Activated CD4-positive, alpha-beta T cell treated with anti-CD3 and anti-CD28 coated beads, Interleukin-2, amount 50 U/mL, for 16 hours (primary cell): ENCODE data around the gene ABCA7.

Experiments used
- DNase-seq: peaks from one replicate; pipeline ENCODE4 v3.0.0-alpha.2; 2020

ABCA7 gene

DNA sequence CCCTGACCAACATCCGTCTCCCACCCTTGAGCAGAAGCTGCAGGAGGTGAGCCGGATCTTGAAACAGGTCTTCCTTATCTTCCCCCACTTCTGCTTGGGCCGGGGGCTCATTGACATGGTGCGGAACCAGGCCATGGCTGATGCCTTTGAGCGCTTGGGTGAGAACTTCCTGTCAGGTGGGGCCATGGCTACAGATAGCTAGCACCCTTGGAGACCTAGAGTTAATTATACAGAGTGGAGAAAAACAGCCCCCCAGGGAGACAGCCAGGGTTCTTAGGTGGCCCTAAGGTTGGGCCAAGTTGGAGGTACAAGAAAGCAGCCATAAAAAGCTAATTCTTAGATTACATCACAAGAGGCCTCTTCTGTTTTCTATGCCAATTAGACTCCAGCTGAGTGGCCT is 18.2 kb downstream of the ABCA7 start:
- no peak for DNase-seq

- DNase-seq = no peak
These were observed 20.8 kb downstream of the ABCA7 start for GRCh38 chr19:1060689-1061088.

DNA sequence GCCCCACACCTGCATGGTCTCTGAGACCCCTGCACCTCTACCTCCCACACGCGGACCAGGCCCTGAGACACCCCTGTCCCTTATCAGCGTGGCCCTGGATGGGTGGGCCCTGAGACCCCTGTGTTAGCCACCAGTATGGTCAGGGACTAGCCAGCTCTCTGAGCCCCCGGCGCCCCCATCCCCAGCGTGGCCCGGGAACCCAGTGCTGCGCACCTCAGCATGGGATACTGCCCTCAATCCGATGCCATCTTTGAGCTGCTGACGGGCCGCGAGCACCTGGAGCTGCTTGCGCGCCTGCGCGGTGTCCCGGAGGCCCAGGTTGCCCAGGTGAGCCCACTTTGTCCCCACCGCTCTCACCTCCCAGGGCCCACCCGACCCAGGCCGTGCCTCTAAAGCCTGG is 22.1 kb downstream of the ABCA7 start:
- DNase-seq = no peak

- peak; percentile 51 for DNase-seq
These were observed 22.6 kb downstream of the ABCA7 start for GRCh38 chr19:1062387-1063029.

GRCh38 chr19:1063030-1063908 is 23.4 kb downstream of the ABCA7 start:
- peak; percentile 70 for DNase-seq

DNA sequence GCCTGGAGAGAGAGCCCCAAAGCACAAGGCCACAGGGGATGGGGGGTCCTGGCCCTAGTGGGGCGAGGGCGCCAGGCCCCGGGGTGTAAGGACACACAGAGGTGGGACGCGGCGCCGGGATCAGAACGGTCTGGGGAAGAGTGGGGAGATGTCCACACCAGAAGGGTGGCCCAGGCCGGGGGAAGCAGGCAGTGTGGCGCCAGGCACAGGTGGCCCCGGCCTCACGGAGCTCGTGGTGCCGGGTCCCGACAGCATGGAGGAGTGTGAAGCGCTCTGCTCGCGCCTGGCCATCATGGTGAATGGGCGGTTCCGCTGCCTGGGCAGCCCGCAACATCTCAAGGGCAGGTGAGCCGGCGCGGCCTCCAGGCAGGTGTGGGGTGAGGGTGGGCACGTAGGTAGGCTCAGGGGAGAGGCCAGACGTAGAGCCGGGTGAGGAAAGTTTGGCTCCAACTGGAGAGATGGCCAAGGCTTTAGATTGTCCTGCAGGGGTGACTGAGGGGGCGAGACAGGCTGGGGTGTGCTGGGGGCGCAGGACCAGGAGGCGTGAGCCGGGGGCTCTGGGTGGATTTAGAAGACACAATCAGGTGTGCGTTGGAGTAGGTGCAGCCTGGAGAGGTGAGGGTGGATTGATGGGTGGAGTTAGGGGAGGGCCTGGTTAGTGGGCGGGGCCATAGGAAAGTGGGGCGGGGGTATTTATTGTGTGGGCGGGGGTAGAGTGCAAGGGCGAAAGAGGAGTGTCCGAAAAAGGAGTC is 24.2 kb downstream of the ABCA7 start:
- no peak for DNase-seq

GRCh38 chr19:1064661-1065605 is 25.0 kb downstream of the ABCA7 start:
- peak; percentile 76 for DNase-seq

DNA sequence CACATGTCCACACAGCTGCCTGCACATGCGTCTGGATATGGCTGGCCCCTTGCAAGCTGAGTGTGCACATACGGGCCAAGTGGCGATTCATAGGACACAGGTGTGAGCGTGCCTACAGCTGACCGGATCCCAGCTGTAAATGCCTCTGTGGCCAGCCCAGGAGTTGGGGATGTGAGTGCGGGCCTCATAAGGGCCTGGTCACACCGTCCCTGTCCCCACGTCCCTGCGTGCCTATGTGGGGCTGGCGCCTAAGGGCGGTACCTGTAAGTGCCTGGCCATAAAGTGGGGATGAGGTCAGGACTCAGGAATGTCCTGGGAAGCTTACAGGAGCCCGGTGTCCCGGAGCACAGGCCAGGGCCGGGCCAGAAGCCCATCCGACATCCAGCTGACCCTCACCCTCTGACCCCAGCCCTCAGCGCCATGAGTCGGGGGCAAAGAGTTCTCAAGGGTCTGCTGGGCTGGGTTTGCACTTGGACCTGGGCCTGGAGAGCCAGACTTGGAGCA is 25.8 kb downstream of the ABCA7 start:
- DNase-seq = no peak

DNA sequence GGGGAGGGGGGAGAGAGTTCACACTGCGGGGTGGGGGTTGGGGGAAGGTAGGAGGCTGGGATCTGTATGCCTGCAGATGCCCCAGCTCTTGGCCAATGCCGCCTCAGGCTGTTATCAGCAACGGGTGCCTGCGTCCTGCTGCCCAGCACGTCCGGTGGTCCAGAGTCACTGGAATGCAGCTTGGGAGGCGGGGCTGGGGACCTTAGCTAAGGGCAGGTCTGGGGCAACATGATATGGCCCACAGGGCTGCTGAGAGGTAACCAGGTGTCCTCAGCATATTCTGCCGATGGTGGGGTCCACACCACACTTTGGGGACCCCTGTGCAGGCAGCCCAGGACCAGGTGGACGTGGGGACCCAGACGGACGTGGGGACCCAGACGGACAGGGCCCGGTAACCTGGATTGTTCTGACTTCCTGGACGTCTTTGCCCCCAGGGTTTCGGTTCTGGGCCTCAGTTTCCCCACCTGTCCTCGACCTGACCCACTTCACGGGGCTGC is 26.4 kb downstream of the ABCA7 start:
- DNase-seq = no peak

DNA sequence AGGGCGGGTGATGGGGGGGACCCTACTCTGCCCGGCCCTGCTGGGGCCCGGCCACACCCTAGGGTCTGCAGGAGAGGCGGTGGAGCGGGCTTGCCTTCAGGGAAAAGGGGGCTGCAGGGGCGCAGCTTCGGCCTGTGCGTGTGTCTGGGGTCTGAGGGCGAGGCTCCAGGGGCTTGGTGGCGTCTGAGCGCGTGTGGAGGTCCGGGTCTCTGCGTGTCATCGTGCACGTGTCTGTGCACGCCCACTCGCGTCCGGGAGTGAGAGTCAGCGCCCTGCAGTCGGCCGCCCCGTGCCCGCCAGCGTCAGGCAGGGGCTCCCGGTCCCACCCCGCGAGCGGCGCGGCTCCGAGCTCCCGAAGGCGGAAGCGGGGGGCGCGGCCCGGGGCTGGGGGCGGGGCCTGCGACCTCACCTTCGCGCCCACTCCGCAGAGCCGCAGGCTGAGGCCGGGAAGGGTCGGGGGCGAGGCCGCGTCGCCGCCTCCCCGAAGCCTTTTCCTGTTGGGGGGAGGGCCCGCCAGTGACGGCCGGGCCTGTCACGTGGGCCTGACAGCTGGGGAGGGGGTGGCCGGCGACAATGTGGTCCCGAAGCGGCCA is 26.9 kb downstream of the ABCA7 start, which contains the start of gene ARHGAP45:
ARHGAP45 (plus strand) TSS at position 420 of the 593 bp plus-strand sequence. CDS start 239 bp downstream, outside the sequence.
- DNase-seq = peak; percentile 87

GRCh38 chr19:1067341-1067957 is 27.5 kb downstream of the ABCA7 start:
- DNase-seq = no peak

- peak; percentile 83 for DNase-seq
These were observed 28.4 kb downstream of the ABCA7 start for GRCh38 chr19:1068009-1069001.

- peak; percentile 89 for DNase-seq
These were observed 29.3 kb downstream of the ABCA7 start for GRCh38 chr19:1069009-1069779.

DNA sequence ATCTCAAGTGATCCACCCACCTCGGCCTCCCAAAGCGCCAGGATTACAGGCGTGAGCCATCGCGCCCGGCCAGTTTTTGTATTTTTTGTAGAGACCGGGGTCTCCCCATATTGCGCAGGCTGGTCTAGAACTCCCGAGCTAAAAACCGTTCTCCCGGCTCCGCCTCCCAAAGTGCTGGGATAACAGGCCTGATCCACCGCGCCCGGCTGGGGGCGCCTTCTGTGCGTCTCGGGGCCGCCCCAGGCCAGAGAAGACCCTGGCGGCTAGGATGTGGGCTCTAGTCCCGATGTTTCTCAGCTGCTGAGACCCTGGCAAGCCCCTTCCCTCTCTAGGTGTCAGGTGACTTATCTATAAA is 30.6 kb downstream of the ABCA7 start:
- no peak for DNase-seq

GRCh38 chr19:1070931-1071791 is 31.3 kb downstream of the ABCA7 start:
- DNase-seq = no peak

DNA sequence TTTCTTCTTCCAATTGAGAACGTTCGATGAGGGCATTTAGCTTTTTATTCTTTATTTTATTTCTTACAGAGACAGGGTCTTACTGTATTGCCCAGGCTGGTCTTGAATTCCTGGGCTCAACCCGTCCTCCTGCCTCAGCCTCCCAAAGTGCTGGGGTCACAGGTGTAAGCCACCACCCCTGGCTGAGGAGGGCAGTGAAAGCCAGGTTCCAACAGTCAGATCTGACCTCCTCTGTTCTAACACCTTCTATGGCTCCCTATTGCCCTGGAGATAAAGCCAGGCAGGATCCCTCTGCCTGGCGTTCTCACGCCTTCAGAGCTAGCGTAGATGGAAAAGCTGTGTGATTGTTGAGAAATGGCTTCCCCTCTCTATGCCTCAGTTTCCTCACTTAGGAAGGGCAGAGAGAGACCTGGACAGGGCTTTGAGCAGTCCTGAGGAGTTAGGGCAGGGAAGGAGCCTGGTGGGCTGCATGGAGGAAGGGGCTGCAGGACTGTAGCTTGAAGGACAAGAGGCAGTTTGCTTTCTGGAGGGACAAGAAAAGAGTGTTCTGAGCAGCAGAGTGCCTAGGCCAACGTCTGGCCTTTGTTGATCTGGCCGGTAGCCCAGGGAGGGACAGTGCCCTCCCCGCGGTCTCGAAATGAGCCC is 32.6 kb downstream of the ABCA7 start:
- DNase-seq = no peak
